Muscle layer of colon (tissue), 2 donors: Measurements from ENCODE around the gene TWIST2.

Source experiments
- H3K27ac ChIP-seq: one replicate; pipeline ENCODE4 v1.7.0; 2013; ENCODE audit warnings: low read depth, mild to moderate bottlenecking, low read length, moderate library complexity
- H3K27me3 ChIP-seq, 2 donors: one replicate each; pipeline ENCODE4 v1.7.0; 2013; ENCODE audit warnings: low read length in 2 of 2, mild to moderate bottlenecking in 2 of 2; ENCODE audit not compliant: insufficient read depth in 2 of 2, control insufficient read depth in 1 of 2
- H3K36me3 ChIP-seq: one replicate; pipeline ENCODE4 v1.7.0; 2013; ENCODE audit warnings: mild to moderate bottlenecking, low read length; ENCODE audit not compliant: insufficient read depth
- H3K4me1 ChIP-seq: one replicate; pipeline ENCODE4 v1.7.0; 2013; ENCODE audit warnings: mild to moderate bottlenecking, low read length; ENCODE audit not compliant: insufficient read depth
- H3K4me3 ChIP-seq, 2 donors: one replicate each; pipeline ENCODE4 v1.7.0; 2013; ENCODE audit warnings: low read length in 2 of 2, low read depth in 1 of 2, mild to moderate bottlenecking in 1 of 2, moderate library complexity in 1 of 2
- H3K9ac ChIP-seq: one replicate; pipeline ENCODE4 v1.7.0; 2013; ENCODE audit warnings: low read length
- H3K9me3 ChIP-seq: one replicate; pipeline ENCODE4 v1.7.0; 2013; ENCODE audit warnings: mild to moderate bottlenecking, low read length
- donor health status: abdominal sarcoma.
- donor health status: Adenocarcinoma of cecum.

TWIST2 gene

GRCh38 chr2:238851761-238852160 is 3.9 kb downstream of the TWIST2 start:
- peaks cover 0 to 17% of the 10 kb centered on the region in 2 donors for H3K27me3 ChIP-seq
- H3K27ac ChIP-seq = peak overlapping the region; percentile 6
- H3K4me1 ChIP-seq = no peaks in the 10 kb centered on the region
- H3K9me3 ChIP-seq = no peaks in the 10 kb centered on the region
- H3K9ac ChIP-seq = no peak overlapping the region
- no peaks in the 10 kb centered on the region for H3K36me3 ChIP-seq
- no peak overlapping the region for H3K4me3 ChIP-seq

GRCh38 chr2:238852206-238852869 is 4.5 kb downstream of the TWIST2 start:
- Histone ChIP-seq H3K27me3 (peaks cover 0 to 12% of the 10 kb centered on the region in 2 donors), H3K4me1 (no peaks in the 10 kb centered on the region), H3K9me3 (no peaks in the 10 kb centered on the region), H3K9ac (no peak overlapping the region), H3K27ac (peak overlapping the region; percentile 6), H3K36me3 (no peaks in the 10 kb centered on the region), H3K4me3 (no peak overlapping the region)

- H3K4me1 ChIP-seq = no peaks in the 10 kb centered on the region
- H3K36me3 ChIP-seq = no peaks in the 10 kb centered on the region
- no peak overlapping the region for H3K27ac ChIP-seq
- no peak overlapping the region for H3K9ac ChIP-seq
- no peak overlapping the region for H3K4me3 ChIP-seq
- peaks cover 0 to 7% of the 10 kb centered on the region in 2 donors for H3K27me3 ChIP-seq
- no peaks in the 10 kb centered on the region for H3K9me3 ChIP-seq
Measured at GRCh38 chr2:238853218-238853617, 5.3 kb downstream of the TWIST2 start.

- Histone ChIP-seq H3K27ac (no peak overlapping the region), H3K4me3 (peak overlapping the region in 1 of 2 donors; percentile 18), H3K4me1 (no peaks in the 10 kb centered on the region), H3K9me3 (no peaks in the 10 kb centered on the region), H3K9ac (no peak overlapping the region), H3K27me3 (peaks cover 0 to 7% of the 10 kb centered on the region in 2 donors), H3K36me3 (no peaks in the 10 kb centered on the region)
Measured at GRCh38 chr2:238853721-238854120, 5.8 kb downstream of the TWIST2 start.

- H3K27ac ChIP-seq = peak overlapping the region; percentile 12
- no peaks in the 10 kb centered on the region for H3K36me3 ChIP-seq
- peak overlapping the region in 1 of 2 donors; percentile 18 for H3K4me3 ChIP-seq
- H3K9me3 ChIP-seq = no peaks in the 10 kb centered on the region
- peaks cover 0 to 3% of the 10 kb centered on the region in 2 donors for H3K27me3 ChIP-seq
- no peaks in the 10 kb centered on the region for H3K4me1 ChIP-seq
- no peak overlapping the region for H3K9ac ChIP-seq
Measured at GRCh38 chr2:238854246-238854645, 6.4 kb downstream of the TWIST2 start.

GRCh38 chr2:238854699-238855229 is 6.9 kb downstream of the TWIST2 start:
- no peak overlapping the region for H3K9ac ChIP-seq
- H3K4me1 ChIP-seq = no peaks in the 10 kb centered on the region
- H3K27ac ChIP-seq = no peak overlapping the region
- H3K27me3 ChIP-seq = no peaks in the 10 kb centered on the region
- peak overlapping the region in 1 of 2 donors; percentile 8 for H3K4me3 ChIP-seq
- no peaks in the 10 kb centered on the region for H3K36me3 ChIP-seq
- H3K9me3 ChIP-seq = no peaks in the 10 kb centered on the region

- Histone ChIP-seq H3K27ac (no peak overlapping the region), H3K27me3 (no peaks in the 10 kb centered on the region), H3K4me3 (no peak overlapping the region), H3K36me3 (no peaks in the 10 kb centered on the region), H3K4me1 (no peaks in the 10 kb centered on the region), H3K9ac (no peak overlapping the region), H3K9me3 (no peaks in the 10 kb centered on the region)
Measured at GRCh38 chr2:238855299-238855698, 7.4 kb downstream of the TWIST2 start.

GRCh38 chr2:238855891-238856580 is 8.2 kb downstream of the TWIST2 start:
- H3K9ac ChIP-seq = no peak overlapping the region
- no peaks in the 10 kb centered on the region for H3K4me1 ChIP-seq
- no peak overlapping the region for H3K27ac ChIP-seq
- no peaks in the 10 kb centered on the region for H3K36me3 ChIP-seq
- H3K27me3 ChIP-seq = no peaks in the 10 kb centered on the region
- H3K9me3 ChIP-seq = no peaks in the 10 kb centered on the region
- no peak overlapping the region for H3K4me3 ChIP-seq

GRCh38 chr2:238856713-238857567 is 9.1 kb downstream of the TWIST2 start:
- Histone ChIP-seq H3K9me3 (no peaks in the 10 kb centered on the region), H3K4me1 (peaks cover 6% of the 10 kb centered on the region), H3K4me3 (no peak overlapping the region), H3K9ac (no peak overlapping the region), H3K36me3 (no peaks in the 10 kb centered on the region), H3K27me3 (no peaks in the 10 kb centered on the region), H3K27ac (no peak overlapping the region)

GRCh38 chr2:238857959-238858358 is 10.1 kb downstream of the TWIST2 start:
- Histone ChIP-seq H3K27me3 (no peaks in the 10 kb centered on the region), H3K9ac (no peak overlapping the region), H3K36me3 (no peaks in the 10 kb centered on the region), H3K9me3 (no peaks in the 10 kb centered on the region), H3K4me1 (peaks cover 8% of the 10 kb centered on the region), H3K4me3 (no peak overlapping the region), H3K27ac (no peak overlapping the region)

GRCh38 chr2:238859636-238860347 is 11.9 kb downstream of the TWIST2 start:
- H3K27ac ChIP-seq = no peak overlapping the region
- no peaks in the 10 kb centered on the region for H3K36me3 ChIP-seq
- H3K9me3 ChIP-seq = no peaks in the 10 kb centered on the region
- H3K27me3 ChIP-seq = no peaks in the 10 kb centered on the region
- H3K9ac ChIP-seq = no peak overlapping the region
- H3K4me3 ChIP-seq = no peak overlapping the region
- peaks cover 26% of the 10 kb centered on the region for H3K4me1 ChIP-seq
